Measurements from ENCODE around the gene ATP2A3.

DNA sequence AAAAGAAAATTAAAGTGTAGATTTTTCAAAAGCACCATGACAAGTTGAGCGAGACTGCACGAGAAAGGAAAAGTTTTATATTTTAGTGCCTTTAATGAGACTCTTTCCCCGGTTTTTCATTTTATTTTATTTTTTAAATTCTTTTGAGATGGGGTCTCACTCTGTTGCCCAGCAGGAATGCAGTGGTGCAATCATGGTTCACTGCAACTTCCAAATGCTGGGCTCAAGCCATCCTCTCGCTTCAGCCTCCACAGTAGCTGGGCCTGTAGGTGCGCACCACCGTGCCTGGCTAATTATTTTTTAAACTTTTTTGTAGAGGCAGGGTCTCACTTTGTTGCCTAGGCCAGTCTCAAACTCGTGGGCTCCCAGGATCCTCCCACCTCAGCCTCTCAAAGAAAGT is 5.7 kb upstream of the ATP2A3 start:
- TF ChIP-seq, protein P1, sequence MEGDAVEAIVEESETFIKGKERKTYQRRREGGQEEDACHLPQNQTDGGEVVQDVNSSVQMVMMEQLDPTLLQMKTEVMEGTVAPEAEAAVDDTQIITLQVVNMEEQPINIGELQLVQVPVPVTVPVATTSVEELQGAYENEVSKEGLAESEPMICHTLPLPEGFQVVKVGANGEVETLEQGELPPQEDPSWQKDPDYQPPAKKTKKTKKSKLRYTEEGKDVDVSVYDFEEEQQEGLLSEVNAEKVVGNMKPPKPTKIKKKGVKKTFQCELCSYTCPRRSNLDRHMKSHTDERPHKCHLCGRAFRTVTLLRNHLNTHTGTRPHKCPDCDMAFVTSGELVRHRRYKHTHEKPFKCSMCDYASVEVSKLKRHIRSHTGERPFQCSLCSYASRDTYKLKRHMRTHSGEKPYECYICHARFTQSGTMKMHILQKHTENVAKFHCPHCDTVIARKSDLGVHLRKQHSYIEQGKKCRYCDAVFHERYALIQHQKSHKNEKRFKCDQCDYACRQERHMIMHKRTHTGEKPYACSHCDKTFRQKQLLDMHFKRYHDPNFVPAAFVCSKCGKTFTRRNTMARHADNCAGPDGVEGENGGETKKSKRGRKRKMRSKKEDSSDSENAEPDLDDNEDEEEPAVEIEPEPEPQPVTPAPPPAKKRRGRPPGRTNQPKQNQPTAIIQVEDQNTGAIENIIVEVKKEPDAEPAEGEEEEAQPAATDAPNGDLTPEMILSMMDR (IDR thresholded peaks at IDR 0.05), result no peak
- TF ChIP-seq POLR2A (IDR thresholded peaks at IDR 0.05), result no peak

All from heart left ventricle (tissue), 13 donors.